Endothelial cell of umbilical vein (primary cell): Measurements from ENCODE around the gene SPTBN5. TPM values are rescaled to one million over a fixed set of nuclear protein-coding genes. Genes with fewer than 3 reads are reported as not detected.

Experiments
- BruUV-seq: library from RNA; stranded (reverse); fragments of 400-500 nt; replicated peaks from 2 replicates; lab custom pipeline; 2021; lab: Mats Ljungman, UMichigan
- CTCF ChIA-PET: fragments of 300-600, 350-600 bp; sonication (Branson Sonifier 250); formaldehyde crosslinking; loops from one replicate; lab custom pipeline; 2021; ENCODE audit warnings: antibody characterized with exemption, inconsistent platforms; lab: Charles Lee
- POLR2A ChIA-PET: fragments of 300-600, 350-600 bp; sonication (Branson Sonifier 250); formaldehyde crosslinking; loops from one replicate; lab custom pipeline; 2021; ENCODE audit warnings: antibody characterized with exemption, inconsistent platforms; lab: Charles Lee
- DNase-seq: peaks from one replicate; pipeline ENCODE4 v3.0.0-alpha.2; 2011; ENCODE audit warnings: low read depth, low spot score
- FAIRE-seq: peaks from 2 replicates; lab custom pipeline; 2011; peaks lifted over from hg19 to GRCh38; lab: Jason Lieb, UNC
- H2AFZ ChIP-seq: 2 replicates; pipeline ENCODE4 v1.6.0; 2012; ENCODE audit warnings: low read depth, low read length, control low read depth, inconsistent platforms
- H3K27ac ChIP-seq: 2 replicates; pipeline ENCODE4 v1.5.1; 2011; ENCODE audit warnings: low read depth, mild to moderate bottlenecking, control low read depth, low read length, moderate library complexity; ENCODE audit not compliant: insufficient read depth
- H3K27me3 ChIP-seq, 2 experiments: 2 replicates each; pipeline versions ENCODE4 v1.6.0 to v1.6.1; 2011; ENCODE audit warnings: low read length in 2 of 2, mixed read lengths in 1 of 2; ENCODE audit not compliant: control insufficient read depth in 2 of 2, insufficient read depth in 2 of 2
- H3K36me3 ChIP-seq, 2 experiments: 2 replicates in 1 of 2; 3 replicates in 1 of 2; pipeline ENCODE4 v1.5.1; 2011; ENCODE audit warnings: low read length in 2 of 2, mild to moderate bottlenecking in 1 of 2, moderate library complexity in 1 of 2; ENCODE audit not compliant: control insufficient read depth in 2 of 2, insufficient read depth in 2 of 2; ENCODE audit errors: extremely low read depth in 1 of 2
- H3K4me1 ChIP-seq: 3 replicates; pipeline ENCODE4 v1.5.1; 2011; ENCODE audit warnings: mild to moderate bottlenecking, low read length; ENCODE audit not compliant: control insufficient read depth, insufficient read depth; ENCODE audit errors: extremely low read depth
- H3K4me2 ChIP-seq: 2 replicates; pipeline ENCODE4 v1.6.1; 2011; ENCODE audit warnings: low read length, control low read depth, mixed read lengths; ENCODE audit not compliant: insufficient read depth
- H3K4me3 ChIP-seq, 3 experiments: fragments of 200-600 bp in 1 of 3; sonication (generic), shearing (Covaris generic) in 1 of 3; replicated peaks in 1 of 3; 2 replicates each; pipeline ENCODE4 v1.5.1; 2011 to 2016; ENCODE audit warnings: control low read depth in 3 of 3, low read length in 3 of 3, mild to moderate bottlenecking in 2 of 3, inconsistent platforms in 1 of 3, low read depth in 1 of 3, moderate library complexity in 1 of 3; ENCODE audit not compliant: insufficient read depth in 1 of 3
- H3K79me2 ChIP-seq: 2 replicates; pipeline ENCODE4 v1.6.0; 2012; ENCODE audit warnings: low read length, inconsistent platforms; ENCODE audit not compliant: control insufficient read depth, insufficient read depth
- H3K9ac ChIP-seq: replicated peaks from 2 replicates; pipeline ENCODE3; 2011; ENCODE audit warnings: low read length, control low read depth; ENCODE audit not compliant: insufficient read depth; ENCODE audit errors: extremely low read depth
- H3K9me1 ChIP-seq: replicated peaks from 3 replicates; pipeline ENCODE4 v1.6.0; 2011; ENCODE audit warnings: mild to moderate bottlenecking, low read length; ENCODE audit not compliant: control insufficient read depth, insufficient read depth; ENCODE audit errors: extremely low read depth
- H3K9me3 ChIP-seq: replicated peaks from 2 replicates; pipeline ENCODE4 v1.5.1; 2012; ENCODE audit warnings: low read length, inconsistent platforms; ENCODE audit not compliant: control insufficient read depth, insufficient read depth
- H4K20me1 ChIP-seq: replicated peaks from 2 replicates; pipeline ENCODE3; 2011; ENCODE audit warnings: mild to moderate bottlenecking, low read length; ENCODE audit not compliant: control insufficient read depth, insufficient read depth; ENCODE audit errors: extremely low read depth
- EZH2 ChIP-seq: IDR thresholded peaks from 2 replicates; pipeline ENCODE4 v1.6.1; 2012; ENCODE audit warnings: borderline replicate concordance, low read depth, mild to moderate bottlenecking, moderate library complexity, low read length, inconsistent platforms; ENCODE audit not compliant: severe bottlenecking
- FOS ChIP-seq: IDR thresholded peaks from 2 replicates; pipeline ENCODE4 v1.6.1; 2011; ENCODE audit warnings: mild to moderate bottlenecking, low read length, moderate library complexity, borderline replicate concordance; ENCODE audit not compliant: insufficient read depth
- GATA2 ChIP-seq: IDR thresholded peaks from 2 replicates; pipeline ENCODE4 v1.7.0; 2011; ENCODE audit warnings: low read depth, mild to moderate bottlenecking, moderate library complexity, mixed read lengths, low read length; ENCODE audit not compliant: insufficient read length, insufficient read depth
- JUN ChIP-seq: IDR thresholded peaks from 2 replicates; pipeline ENCODE4 v1.6.1; 2011; ENCODE audit warnings: borderline replicate concordance, low read depth; ENCODE audit not compliant: insufficient read length, insufficient read depth
- MYC ChIP-seq: IDR thresholded peaks from one replicate; pipeline ENCODE4 v1.6.1; 2011; ENCODE audit warnings: mild to moderate bottlenecking, low read depth, low read length
- POLR2A ChIP-seq: IDR thresholded peaks from 2 replicates; pipeline ENCODE4 v1.6.1; 2012; ENCODE audit warnings: low read depth, mild to moderate bottlenecking, control low read depth, low read length
- POLR2AphosphoS5 ChIP-seq: IDR thresholded peaks from 2 replicates; pipeline ENCODE4 v1.6.1; 2012; ENCODE audit warnings: low read depth, mild to moderate bottlenecking, control low read depth, low read length, moderate library complexity; ENCODE audit not compliant: insufficient read depth
- dilution Hi-C: fragments of 300-500 bp; cut with MboI; formaldehyde crosslinking; loops from one replicate; pipeline ENCODE4 v1.15.0; 2019; ENCODE audit warnings: low sequenced_read_pairs; ENCODE audit not compliant: extremely low pct_ligation_motif_present
- intact Hi-C: fragments of 100-400 bp; cut with micrococcal nuclease; formaldehyde crosslinking; loops from one replicate; pipeline ENCODE4 v1.10.0; 2022
- polyA plus RNA-seq, 4 experiments: library from polyadenylated mRNA; depleted of rRNA in 3 of 4; stranded (reverse) in 3 of 4; unstranded in 1 of 4; fragments of >200 nt; gene quantifications; 2 replicates each; pipeline versions ENCODE4 v1.2.1 to v1.2.3, GENCODE V29; 2011 to 2012; ENCODE audit warnings: missing spikeins in 1 of 4
- total RNA-seq: library from RNA; stranded (reverse); gene quantifications from 2 replicates; pipeline ENCODE4 v1.2.3, GENCODE V29; 2021
- TF ChIP-seq, protein P1 (sequence below): IDR thresholded peaks from 2 replicates; pipeline ENCODE4 v1.6.1; 2011; ENCODE audit not compliant: insufficient read depth, insufficient read length
- TF ChIP-seq, protein P2 (sequence below), 2 donors: IDR thresholded peaks; 1 replicate in 1 of 2; 2 replicates in 1 of 2; pipeline ENCODE4 v1.5.1; 2011; ENCODE audit warnings: low read length in 2 of 2, mild to moderate bottlenecking in 2 of 2, moderate library complexity in 2 of 2, control low read depth in 1 of 2, inconsistent platforms in 1 of 2, low read depth in 1 of 2; ENCODE audit not compliant: insufficient read depth in 1 of 2; ENCODE audit errors: extremely low read depth in 1 of 2

Gene SPTBN5
- total and polyA plus RNA-seq, 2 donors (not counting 3 experiments of a cell fraction or from before 2014, with no cell fraction given): 12.0 to 19.0 TPM

DNA sequence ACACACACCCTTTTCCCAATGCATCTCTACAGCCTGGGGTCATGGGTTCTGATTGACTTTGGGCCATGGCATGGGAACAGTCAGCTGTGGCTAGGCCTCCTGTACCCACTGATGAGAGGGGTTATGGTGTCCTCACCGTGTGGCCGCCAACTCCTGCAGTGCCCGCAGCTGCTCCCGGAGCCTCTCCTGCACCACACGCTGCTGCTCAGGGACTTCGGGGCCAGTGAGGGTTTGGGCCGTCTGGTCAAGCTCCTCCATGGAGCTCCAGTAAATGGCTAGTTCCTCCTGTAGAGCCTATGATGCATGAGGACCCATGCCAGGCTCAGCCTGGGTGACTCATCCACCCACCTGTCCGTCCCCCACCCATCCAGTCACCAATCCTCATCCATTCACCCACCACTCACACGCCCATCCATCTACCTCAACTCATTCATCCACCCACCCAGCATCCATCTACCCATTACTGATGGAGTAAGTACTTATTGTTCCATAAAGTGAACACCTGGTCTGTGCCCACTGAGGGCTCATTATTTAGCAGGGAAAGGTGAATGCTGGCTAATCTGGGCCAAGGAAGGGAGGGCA is 21.6 kb downstream of the SPTBN5 start:
- H3K4me1 ChIP-seq: no peaks in the 10 kb centered on the region
- ChIA-PET POLR2A (no interaction called here), CTCF (no interaction called here)
- intact Hi-C loops: no loop called here
- no peaks in the 10 kb centered on the region for H3K79me2 ChIP-seq
- H3K9ac ChIP-seq: no peak overlapping the region
- no peak overlapping the region for H3K4me2 ChIP-seq
- H3K27me3 ChIP-seq: no peaks in the 10 kb centered on the region
- peaks cover 0 to 47% of the 10 kb centered on the region in 2 experiments for H3K36me3 ChIP-seq
- DNase-seq: no peak
- no peaks in the 10 kb centered on the region for H3K9me1 ChIP-seq
- dilution Hi-C loops: no loop called here
- H2AFZ ChIP-seq: no peak overlapping the region
- no peak overlapping the region for H3K27ac ChIP-seq
- no peaks in the 10 kb centered on the region for H4K20me1 ChIP-seq
- no peak for TF ChIP-seq POLR2A
- TF ChIP-seq EZH2: no peak
- no peak for TF ChIP-seq POLR2AphosphoS5
- TF ChIP-seq, protein P1, sequence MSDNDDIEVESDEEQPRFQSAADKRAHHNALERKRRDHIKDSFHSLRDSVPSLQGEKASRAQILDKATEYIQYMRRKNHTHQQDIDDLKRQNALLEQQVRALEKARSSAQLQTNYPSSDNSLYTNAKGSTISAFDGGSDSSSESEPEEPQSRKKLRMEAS: no peak
- no peak for TF ChIP-seq JUN
- TF ChIP-seq MYC: no peak
- TF ChIP-seq FOS: no peak
- no peak for TF ChIP-seq GATA2
- TF ChIP-seq, protein P2, sequence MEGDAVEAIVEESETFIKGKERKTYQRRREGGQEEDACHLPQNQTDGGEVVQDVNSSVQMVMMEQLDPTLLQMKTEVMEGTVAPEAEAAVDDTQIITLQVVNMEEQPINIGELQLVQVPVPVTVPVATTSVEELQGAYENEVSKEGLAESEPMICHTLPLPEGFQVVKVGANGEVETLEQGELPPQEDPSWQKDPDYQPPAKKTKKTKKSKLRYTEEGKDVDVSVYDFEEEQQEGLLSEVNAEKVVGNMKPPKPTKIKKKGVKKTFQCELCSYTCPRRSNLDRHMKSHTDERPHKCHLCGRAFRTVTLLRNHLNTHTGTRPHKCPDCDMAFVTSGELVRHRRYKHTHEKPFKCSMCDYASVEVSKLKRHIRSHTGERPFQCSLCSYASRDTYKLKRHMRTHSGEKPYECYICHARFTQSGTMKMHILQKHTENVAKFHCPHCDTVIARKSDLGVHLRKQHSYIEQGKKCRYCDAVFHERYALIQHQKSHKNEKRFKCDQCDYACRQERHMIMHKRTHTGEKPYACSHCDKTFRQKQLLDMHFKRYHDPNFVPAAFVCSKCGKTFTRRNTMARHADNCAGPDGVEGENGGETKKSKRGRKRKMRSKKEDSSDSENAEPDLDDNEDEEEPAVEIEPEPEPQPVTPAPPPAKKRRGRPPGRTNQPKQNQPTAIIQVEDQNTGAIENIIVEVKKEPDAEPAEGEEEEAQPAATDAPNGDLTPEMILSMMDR (IDR thresholded peaks at IDR 0.05; ENCODE audit: extremely low read depth in 1 of 2, insufficient read depth in 1 of 2, low read depth in 1 of 2, low read length in 2 of 2): no peak
- no TSS peak for BruUV-seq
- FAIRE-seq: no peak
- H3K9me3 ChIP-seq: no peaks in the 10 kb centered on the region
- H3K4me3 ChIP-seq: no peak overlapping the region
